Measurements from ENCODE around the gene RAD51D.

Gene RAD51D

DNA sequence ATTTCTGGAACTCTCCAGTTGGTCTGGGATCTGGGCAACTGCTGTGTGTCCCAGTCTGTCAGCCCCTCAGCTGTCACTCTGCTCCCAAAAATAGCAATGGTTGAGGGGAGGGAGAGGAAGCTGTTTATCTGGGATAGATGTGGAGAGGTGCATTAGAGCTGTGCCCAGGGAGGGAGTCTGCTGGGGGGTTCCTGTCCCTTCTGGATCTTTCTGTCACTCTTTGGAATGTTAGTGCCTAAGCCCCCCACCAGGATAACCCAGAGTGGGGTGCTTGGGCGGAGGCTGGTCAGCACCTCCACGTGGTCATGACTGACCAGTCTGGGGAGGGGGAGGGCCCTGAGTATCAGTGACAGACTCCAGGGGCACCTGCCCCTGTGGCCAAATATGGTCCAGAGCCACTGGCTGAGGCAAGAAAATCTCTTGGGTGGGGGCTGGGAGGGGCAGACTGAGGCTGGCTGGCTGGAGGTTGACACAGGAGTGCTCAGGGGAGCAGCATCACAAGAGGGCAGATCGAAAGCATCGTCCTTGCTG is 27.8 kb upstream of the RAD51D start, which contains the start of gene UNC45B:
Gene UNC45B (plus strand): TSS at position 443 of the 531 bp plus-strand sequence. CDS start 447 bp downstream, outside the sequence.
- H3K9ac ChIP-seq (ENCODE audit: low read length) = no peak within 1 kb of the TSS
- no peak within 1 kb of the TSS for H2BK15ac ChIP-seq (ENCODE audit: low read depth, poor library complexity, severe bottlenecking)
- H3K4me2 ChIP-seq (ENCODE audit: low read length, poor library complexity, severe bottlenecking) = no peak within 1 kb of the TSS
- H4K91ac ChIP-seq (ENCODE audit: low read length) = no peak within 1 kb of the TSS
- no peaks in the 10 kb centered on the region for H3K9me3 ChIP-seq (ENCODE audit: control insufficient read depth, low read length)
- H2BK5ac ChIP-seq (ENCODE audit: low read depth, low read length, poor library complexity, severe bottlenecking) = no peak within 1 kb of the TSS
- H2BK12ac ChIP-seq (ENCODE audit: low read length in 2 of 2) = no peak within 1 kb of the TSS
- peak within 1 kb of the TSS in 1 of 2 experiments; percentile 50 for H3K23ac ChIP-seq (ENCODE audit: low read length in 2 of 2)
- peak within 1 kb of the TSS; percentile 43 for H4K8ac ChIP-seq (ENCODE audit: low read length)
- H3K4me3 ChIP-seq (ENCODE audit: insufficient read depth in 1 of 2, low read depth in 1 of 2, low read length in 2 of 2) = no peak within 1 kb of the TSS
- H3K4me1 ChIP-seq (ENCODE audit: control insufficient read depth, insufficient read depth, low read depth, low read length) = no peaks in the 10 kb centered on the region
- H3K79me1 ChIP-seq (replicated peaks; ENCODE audit: low read length, poor library complexity, severe bottlenecking) = no peaks in the 10 kb centered on the region
- H3K14ac ChIP-seq (ENCODE audit: low read length in 2 of 2) = no peak within 1 kb of the TSS
- H3K27me3 ChIP-seq (ENCODE audit: control insufficient read depth in 1 of 2, insufficient read depth in 1 of 2, low read length in 2 of 2) = peaks cover 28 to 39% of the 10 kb centered on the region in 2 experiments
- no peak within 1 kb of the TSS for H3K27ac ChIP-seq (ENCODE audit: low read length, poor library complexity, severe bottlenecking)
- WGBS = 73% methylated on average over 4 of the region's 4 CpGs
- H2BK120ac ChIP-seq (ENCODE audit: low read depth, low read length) = no peak within 1 kb of the TSS
- H2AFZ ChIP-seq (ENCODE audit: low read depth, low read length) = no peak within 1 kb of the TSS
- H3K4ac ChIP-seq (ENCODE audit: low read depth in 1 of 2, low read length in 2 of 2) = no peak within 1 kb of the TSS
- no peak for DNase-seq
- H2AK5ac ChIP-seq (ENCODE audit: low read length, severe bottlenecking) = no peak within 1 kb of the TSS
- H3K18ac ChIP-seq (ENCODE audit: low read depth in 1 of 2, low read length in 2 of 2) = no peak within 1 kb of the TSS
- no peaks in the 10 kb centered on the region for H3K36me3 ChIP-seq (ENCODE audit: control insufficient read depth in 1 of 2, insufficient read depth in 2 of 2, low read depth in 1 of 2, low read length in 2 of 2)

DNA sequence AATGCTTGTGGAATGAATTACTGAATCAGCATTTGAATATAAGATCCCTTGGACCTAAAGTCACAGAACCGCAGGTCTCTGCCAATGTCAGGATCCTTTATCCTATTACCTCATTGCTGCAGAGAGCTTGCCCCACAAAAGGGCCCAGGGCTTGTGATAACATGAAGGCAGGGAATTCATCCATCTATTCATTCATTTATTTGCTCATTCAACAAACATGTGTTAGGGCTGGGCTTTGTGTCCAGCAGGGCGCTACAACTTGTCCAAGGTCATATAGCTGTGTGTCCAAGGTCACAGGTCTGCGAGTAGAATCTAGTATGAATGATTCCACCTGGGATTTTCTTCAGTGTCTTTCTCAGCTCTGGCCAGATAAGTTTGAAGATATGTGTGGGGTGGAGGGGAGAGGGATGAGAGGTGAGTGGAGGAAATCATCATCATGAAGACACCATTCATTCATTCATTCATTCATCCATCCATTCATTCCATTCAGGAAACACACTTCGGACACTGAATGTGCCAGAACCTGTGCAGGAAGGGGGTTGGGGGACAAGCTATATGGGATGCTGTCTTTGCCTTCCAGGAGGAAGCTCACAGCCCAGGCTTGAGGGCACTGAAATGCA is 26.7 kb upstream of the RAD51D start:
- Histone ChIP-seq H4K91ac (ENCODE audit: low read length) (no peak overlapping the region), H3K36me3 (ENCODE audit: control insufficient read depth in 1 of 2, insufficient read depth in 2 of 2, low read depth in 1 of 2, low read length in 2 of 2) (no peaks in the 10 kb centered on the region), H3K9ac (ENCODE audit: low read length) (no peak overlapping the region), H3K4me1 (ENCODE audit: control insufficient read depth, insufficient read depth, low read depth, low read length) (no peaks in the 10 kb centered on the region), H3K4me3 (ENCODE audit: insufficient read depth in 1 of 2, low read depth in 1 of 2, low read length in 2 of 2) (no peak overlapping the region), H3K4me2 (ENCODE audit: low read length, poor library complexity, severe bottlenecking) (no peak overlapping the region), H3K79me1 (replicated peaks; ENCODE audit: low read length, poor library complexity, severe bottlenecking) (peaks cover 5% of the 10 kb centered on the region), H3K23ac (ENCODE audit: low read length in 2 of 2) (peak overlapping the region in 1 of 2 experiments; percentile 50), H3K18ac (ENCODE audit: low read depth in 1 of 2, low read length in 2 of 2) (no peak overlapping the region), H2BK12ac (ENCODE audit: low read length in 2 of 2) (no peak overlapping the region), H2BK5ac (ENCODE audit: low read depth, low read length, poor library complexity, severe bottlenecking) (no peak overlapping the region), H3K9me3 (ENCODE audit: control insufficient read depth, low read length) (no peaks in the 10 kb centered on the region), H2BK120ac (ENCODE audit: low read depth, low read length) (no peak overlapping the region), H4K8ac (ENCODE audit: low read length) (no peak overlapping the region), H3K4ac (ENCODE audit: low read depth in 1 of 2, low read length in 2 of 2) (no peak overlapping the region), H2AFZ (ENCODE audit: low read depth, low read length) (no peak overlapping the region), H3K27ac (ENCODE audit: low read length, poor library complexity, severe bottlenecking) (no peak overlapping the region), H3K27me3 (ENCODE audit: control insufficient read depth in 1 of 2, insufficient read depth in 1 of 2, low read length in 2 of 2) (peaks cover 28 to 36% of the 10 kb centered on the region in 2 experiments), H3K14ac (ENCODE audit: low read length in 2 of 2) (no peak overlapping the region), H2BK15ac (ENCODE audit: low read depth, poor library complexity, severe bottlenecking) (no peak overlapping the region), H2AK5ac (ENCODE audit: low read length, severe bottlenecking) (no peak overlapping the region)
- no peak for DNase-seq
- 82% methylated on average over 4 of the region's 4 CpGs for WGBS

DNA sequence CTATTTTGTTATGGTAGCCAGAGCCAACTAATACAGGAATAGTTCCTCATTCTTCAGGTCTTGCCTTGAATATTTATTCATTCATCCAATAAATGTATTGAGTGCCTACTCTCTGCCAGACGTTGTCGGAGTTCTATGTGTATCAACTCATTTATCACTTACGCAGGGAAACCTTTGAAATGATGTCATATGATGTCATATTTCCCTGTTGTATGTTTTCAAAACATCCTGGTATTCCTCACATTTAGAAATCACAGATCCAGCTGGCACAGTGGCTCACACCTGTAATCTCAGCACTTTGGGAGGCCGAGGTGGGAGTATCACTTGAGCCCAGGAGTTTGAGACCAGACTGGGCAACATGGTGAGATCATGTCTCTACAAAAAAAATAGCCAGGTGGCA is 25.2 kb upstream of the RAD51D start:
- Histone ChIP-seq H3K27me3 (ENCODE audit: control insufficient read depth in 1 of 2, insufficient read depth in 1 of 2, low read length in 2 of 2) (peaks cover 28 to 32% of the 10 kb centered on the region in 2 experiments), H3K18ac (ENCODE audit: low read depth in 1 of 2, low read length in 2 of 2) (no peak overlapping the region), H3K9me3 (ENCODE audit: control insufficient read depth, low read length) (no peaks in the 10 kb centered on the region), H2AFZ (ENCODE audit: low read depth, low read length) (no peak overlapping the region), H3K4me2 (ENCODE audit: low read length, poor library complexity, severe bottlenecking) (no peak overlapping the region), H2AK5ac (ENCODE audit: low read length, severe bottlenecking) (no peak overlapping the region), H4K8ac (ENCODE audit: low read length) (no peak overlapping the region), H2BK120ac (ENCODE audit: low read depth, low read length) (no peak overlapping the region), H2BK5ac (ENCODE audit: low read depth, low read length, poor library complexity, severe bottlenecking) (no peak overlapping the region), H3K23ac (ENCODE audit: low read length in 2 of 2) (no peak overlapping the region), H4K91ac (ENCODE audit: low read length) (no peak overlapping the region), H3K9ac (ENCODE audit: low read length) (no peak overlapping the region), H3K4me3 (ENCODE audit: insufficient read depth in 1 of 2, low read depth in 1 of 2, low read length in 2 of 2) (no peak overlapping the region), H3K79me1 (replicated peaks; ENCODE audit: low read length, poor library complexity, severe bottlenecking) (peaks cover 8% of the 10 kb centered on the region), H3K27ac (ENCODE audit: low read length, poor library complexity, severe bottlenecking) (no peak overlapping the region), H3K14ac (ENCODE audit: low read length in 2 of 2) (no peak overlapping the region), H3K36me3 (ENCODE audit: control insufficient read depth in 1 of 2, insufficient read depth in 2 of 2, low read depth in 1 of 2, low read length in 2 of 2) (peaks cover under 1 to 2% of the 10 kb centered on the region in 2 experiments), H2BK15ac (ENCODE audit: low read depth, poor library complexity, severe bottlenecking) (no peak overlapping the region), H3K4me1 (ENCODE audit: control insufficient read depth, insufficient read depth, low read depth, low read length) (peaks cover 4% of the 10 kb centered on the region), H2BK12ac (ENCODE audit: low read length in 2 of 2) (no peak overlapping the region), H3K4ac (ENCODE audit: low read depth in 1 of 2, low read length in 2 of 2) (no peak overlapping the region)
- no peak for DNase-seq
- 80% methylated on average over 3 of the region's 4 CpGs for WGBS

GRCh38 chr17:35142467-35142796 is 22.8 kb upstream of the RAD51D start:
- Histone ChIP-seq H3K23ac (ENCODE audit: low read length in 2 of 2) (no peak overlapping the region), H3K18ac (ENCODE audit: low read depth in 1 of 2, low read length in 2 of 2) (no peak overlapping the region), H2BK15ac (ENCODE audit: low read depth, poor library complexity, severe bottlenecking) (no peak overlapping the region), H2AK5ac (ENCODE audit: low read length, severe bottlenecking) (no peak overlapping the region), H2AFZ (ENCODE audit: low read depth, low read length) (no peak overlapping the region), H3K4me3 (ENCODE audit: insufficient read depth in 1 of 2, low read depth in 1 of 2, low read length in 2 of 2) (peak overlapping the region in 1 of 2 experiments; percentile 99), H3K14ac (ENCODE audit: low read length in 2 of 2) (no peak overlapping the region), H3K4ac (ENCODE audit: low read depth in 1 of 2, low read length in 2 of 2) (no peak overlapping the region), H2BK120ac (ENCODE audit: low read depth, low read length) (no peak overlapping the region), H3K4me1 (ENCODE audit: control insufficient read depth, insufficient read depth, low read depth, low read length) (peaks cover 6% of the 10 kb centered on the region), H2BK12ac (ENCODE audit: low read length in 2 of 2) (no peak overlapping the region), H4K8ac (ENCODE audit: low read length) (no peak overlapping the region), H3K36me3 (ENCODE audit: control insufficient read depth in 1 of 2, insufficient read depth in 2 of 2, low read depth in 1 of 2, low read length in 2 of 2) (peaks cover 22 to 23% of the 10 kb centered on the region in 2 experiments), H4K91ac (ENCODE audit: low read length) (no peak overlapping the region), H3K27ac (ENCODE audit: low read length, poor library complexity, severe bottlenecking) (no peak overlapping the region), H3K79me1 (replicated peaks; ENCODE audit: low read length, poor library complexity, severe bottlenecking) (peaks cover 23% of the 10 kb centered on the region), H3K4me2 (ENCODE audit: low read length, poor library complexity, severe bottlenecking) (no peak overlapping the region), H2BK5ac (ENCODE audit: low read depth, low read length, poor library complexity, severe bottlenecking) (no peak overlapping the region), H3K9ac (ENCODE audit: low read length) (peak overlapping the region; percentile 92), H3K27me3 (ENCODE audit: control insufficient read depth in 1 of 2, insufficient read depth in 1 of 2, low read length in 2 of 2) (peaks cover 12 to 13% of the 10 kb centered on the region in 2 experiments), H3K9me3 (ENCODE audit: control insufficient read depth, low read length) (no peaks in the 10 kb centered on the region)
- no peak for DNase-seq
- WGBS = 67% methylated on average over 8 of the region's 8 CpGs

Data from mesenchymal stem cell (in vitro differentiated cells and primary cell).